Measurements from ENCODE around the gene IFITM5.

DNA sequence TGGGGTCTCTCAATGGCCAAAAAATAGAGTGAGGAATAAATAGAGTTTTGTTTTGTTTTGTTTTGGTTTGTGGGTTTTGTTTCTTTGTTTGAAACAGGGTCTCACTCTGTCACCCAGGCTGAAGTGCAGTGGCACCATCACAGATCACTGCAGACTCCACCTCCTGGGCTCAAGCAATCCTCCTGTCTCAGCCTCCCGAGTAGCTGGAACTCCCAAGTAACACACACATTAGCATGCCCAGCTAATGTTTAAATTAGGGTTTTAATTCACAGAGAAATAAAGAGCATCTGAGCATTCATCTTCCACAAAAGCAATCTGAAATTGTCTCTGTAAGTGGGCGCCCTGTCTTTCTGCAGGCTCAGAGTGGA, 30.5 kb upstream of the IFITM5 start:
- TF ChIP-seq, protein P1, sequence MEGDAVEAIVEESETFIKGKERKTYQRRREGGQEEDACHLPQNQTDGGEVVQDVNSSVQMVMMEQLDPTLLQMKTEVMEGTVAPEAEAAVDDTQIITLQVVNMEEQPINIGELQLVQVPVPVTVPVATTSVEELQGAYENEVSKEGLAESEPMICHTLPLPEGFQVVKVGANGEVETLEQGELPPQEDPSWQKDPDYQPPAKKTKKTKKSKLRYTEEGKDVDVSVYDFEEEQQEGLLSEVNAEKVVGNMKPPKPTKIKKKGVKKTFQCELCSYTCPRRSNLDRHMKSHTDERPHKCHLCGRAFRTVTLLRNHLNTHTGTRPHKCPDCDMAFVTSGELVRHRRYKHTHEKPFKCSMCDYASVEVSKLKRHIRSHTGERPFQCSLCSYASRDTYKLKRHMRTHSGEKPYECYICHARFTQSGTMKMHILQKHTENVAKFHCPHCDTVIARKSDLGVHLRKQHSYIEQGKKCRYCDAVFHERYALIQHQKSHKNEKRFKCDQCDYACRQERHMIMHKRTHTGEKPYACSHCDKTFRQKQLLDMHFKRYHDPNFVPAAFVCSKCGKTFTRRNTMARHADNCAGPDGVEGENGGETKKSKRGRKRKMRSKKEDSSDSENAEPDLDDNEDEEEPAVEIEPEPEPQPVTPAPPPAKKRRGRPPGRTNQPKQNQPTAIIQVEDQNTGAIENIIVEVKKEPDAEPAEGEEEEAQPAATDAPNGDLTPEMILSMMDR (IDR thresholded peaks at IDR 0.05): no peak
- TF ChIP-seq EP300 (IDR thresholded peaks at IDR 0.05) (no peak), POLR2AphosphoS5 (IDR thresholded peaks at IDR 0.05) (no peak)
